Neural progenitor cell (in vitro differentiated cells): Measurements from ENCODE around the gene ZNF511.

Source experiments
- EZH2phosphoT487 ChIP-seq: fragments of 200-600 bp; sonication (generic); IDR thresholded peaks from 2 replicates; pipeline ENCODE4 v1.6.1; 2017; ENCODE audit warnings: antibody characterized with exemption
- TF ChIP-seq, protein P1 (sequence below): fragments of 200-600 bp; sonication (generic); IDR thresholded peaks from 2 replicates; pipeline ENCODE4 v1.5.1; 2017; ENCODE audit warnings: antibody characterized with exemption, mild to moderate bottlenecking

DNA sequence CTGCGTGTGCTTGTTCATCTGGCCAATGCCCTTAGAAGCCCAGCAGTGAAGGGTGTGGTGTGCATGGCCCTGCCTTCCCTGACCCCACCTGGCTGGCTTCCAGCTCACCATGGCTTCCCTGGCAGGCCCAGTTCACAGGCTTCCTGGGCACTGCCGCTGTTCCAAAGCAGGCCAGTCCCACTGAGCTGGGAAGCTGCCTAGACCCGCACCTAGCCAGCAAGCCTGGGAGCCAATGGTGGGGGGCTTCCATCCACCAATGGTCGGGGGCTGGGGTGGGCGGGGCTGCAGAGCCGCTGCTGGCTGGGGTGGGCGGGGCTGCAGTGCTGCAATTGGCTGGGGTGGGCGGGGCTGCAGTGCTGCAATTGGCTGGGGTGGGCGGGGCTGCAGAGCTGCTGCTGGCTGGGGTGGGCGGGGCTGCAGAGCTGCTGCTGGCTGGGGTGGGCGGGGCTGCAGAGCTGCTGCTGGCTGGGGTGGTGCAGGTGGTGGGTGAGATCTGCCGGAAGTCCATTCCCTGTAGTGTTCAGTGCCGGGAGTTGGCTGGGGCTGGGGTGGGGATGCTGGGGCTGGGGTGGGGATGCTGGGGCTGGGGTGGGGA lies 15.6 kb downstream of the ZNF511 start:
- TF ChIP-seq, protein P1, sequence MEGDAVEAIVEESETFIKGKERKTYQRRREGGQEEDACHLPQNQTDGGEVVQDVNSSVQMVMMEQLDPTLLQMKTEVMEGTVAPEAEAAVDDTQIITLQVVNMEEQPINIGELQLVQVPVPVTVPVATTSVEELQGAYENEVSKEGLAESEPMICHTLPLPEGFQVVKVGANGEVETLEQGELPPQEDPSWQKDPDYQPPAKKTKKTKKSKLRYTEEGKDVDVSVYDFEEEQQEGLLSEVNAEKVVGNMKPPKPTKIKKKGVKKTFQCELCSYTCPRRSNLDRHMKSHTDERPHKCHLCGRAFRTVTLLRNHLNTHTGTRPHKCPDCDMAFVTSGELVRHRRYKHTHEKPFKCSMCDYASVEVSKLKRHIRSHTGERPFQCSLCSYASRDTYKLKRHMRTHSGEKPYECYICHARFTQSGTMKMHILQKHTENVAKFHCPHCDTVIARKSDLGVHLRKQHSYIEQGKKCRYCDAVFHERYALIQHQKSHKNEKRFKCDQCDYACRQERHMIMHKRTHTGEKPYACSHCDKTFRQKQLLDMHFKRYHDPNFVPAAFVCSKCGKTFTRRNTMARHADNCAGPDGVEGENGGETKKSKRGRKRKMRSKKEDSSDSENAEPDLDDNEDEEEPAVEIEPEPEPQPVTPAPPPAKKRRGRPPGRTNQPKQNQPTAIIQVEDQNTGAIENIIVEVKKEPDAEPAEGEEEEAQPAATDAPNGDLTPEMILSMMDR = no peak
- no peak for TF ChIP-seq EZH2phosphoT487
